CD4-positive, alpha-beta T cell treated with Interleukin-21 for 1 hour (primary cell): Measurements from ENCODE around the gene TC2N.
"Not testable (repeated sequence)": the region's sequence is repeated elsewhere in the genome, so short reads cannot be mapped to it uniquely, and the experiment has no call there.

Experiments used
- DNase-seq: peaks from one replicate; pipeline ENCODE4 v3.0.0-alpha.2; 2020

TC2N gene

DNA sequence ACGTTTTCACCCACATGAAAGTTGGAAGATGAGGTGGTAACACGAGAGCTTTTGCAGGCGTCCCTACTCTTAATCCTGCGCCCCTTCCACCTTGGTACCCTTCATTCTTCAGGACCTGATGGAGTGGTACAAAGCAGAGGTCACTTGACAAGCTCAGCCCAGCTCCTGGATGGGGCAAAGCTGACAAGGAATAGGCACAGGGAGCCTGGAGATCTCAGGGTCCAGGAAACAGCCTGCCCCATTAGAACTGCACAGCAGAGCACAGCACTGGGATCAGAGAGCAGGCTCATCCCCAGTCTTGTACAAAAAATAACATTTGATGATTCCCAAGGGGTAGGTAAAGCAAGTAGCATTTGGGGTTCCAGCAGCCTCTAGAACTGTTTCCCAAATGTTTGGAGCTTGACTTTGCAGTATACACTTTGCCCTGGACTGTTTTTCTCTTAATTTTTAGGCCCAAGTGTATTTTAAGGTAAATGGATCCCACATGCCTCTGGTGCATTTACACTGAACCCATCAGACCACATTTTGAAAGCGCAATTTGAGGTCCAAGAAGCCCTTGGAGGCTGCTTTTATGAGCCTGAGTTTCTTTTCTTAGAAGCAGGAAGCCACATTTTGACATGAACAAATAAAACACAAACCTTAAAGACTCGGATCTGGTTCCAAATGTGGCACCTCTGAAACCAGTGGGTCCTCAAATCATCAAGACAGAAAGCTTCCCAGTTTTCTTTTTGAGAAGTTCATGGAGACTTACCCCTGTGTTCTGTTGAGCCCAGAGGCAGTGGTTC is 633 bp downstream of the TC2N start:
- DNase-seq, result no peak

DNA sequence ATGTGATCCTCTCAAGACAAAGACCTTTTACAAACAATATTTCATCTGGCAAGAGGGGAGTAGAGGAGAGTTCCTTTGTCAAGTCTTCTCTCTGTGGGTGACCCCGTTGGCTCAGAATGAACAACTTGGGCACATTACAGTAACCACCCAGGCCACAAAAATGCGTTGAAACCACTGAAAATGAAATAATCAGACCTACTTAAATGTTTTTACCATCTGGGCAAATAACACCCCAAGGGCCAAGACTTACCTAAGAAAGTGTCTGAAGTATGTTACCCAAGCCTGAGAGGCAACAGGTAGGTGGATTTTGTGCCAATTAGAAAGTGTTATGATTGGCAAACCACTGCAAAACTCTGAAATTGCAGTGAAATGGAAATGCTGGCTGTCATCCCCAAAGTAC is 1.3 kb downstream of the TC2N start:
- peak; percentile 27 for DNase-seq

DNA sequence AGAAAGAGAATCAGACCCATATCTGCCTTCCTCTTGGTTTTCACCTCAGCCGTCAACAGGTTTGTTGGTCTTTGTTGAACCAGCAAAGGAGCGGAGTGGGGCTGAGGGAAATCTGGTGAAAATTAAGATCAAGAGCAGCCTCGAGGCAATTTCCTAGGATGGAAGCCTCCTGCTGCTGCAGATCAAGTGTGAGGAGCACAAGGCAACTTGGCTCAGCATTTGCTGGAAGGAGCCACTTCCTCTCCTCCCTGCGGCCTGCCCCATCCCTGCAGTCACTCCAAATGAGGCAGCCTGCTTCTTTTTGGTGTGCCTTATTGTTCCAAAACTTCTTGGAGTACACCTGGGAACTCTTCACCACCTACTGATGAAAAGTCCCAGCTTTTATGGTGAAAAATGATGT is 4.9 kb downstream of the TC2N start:
- no peak for DNase-seq

DNA sequence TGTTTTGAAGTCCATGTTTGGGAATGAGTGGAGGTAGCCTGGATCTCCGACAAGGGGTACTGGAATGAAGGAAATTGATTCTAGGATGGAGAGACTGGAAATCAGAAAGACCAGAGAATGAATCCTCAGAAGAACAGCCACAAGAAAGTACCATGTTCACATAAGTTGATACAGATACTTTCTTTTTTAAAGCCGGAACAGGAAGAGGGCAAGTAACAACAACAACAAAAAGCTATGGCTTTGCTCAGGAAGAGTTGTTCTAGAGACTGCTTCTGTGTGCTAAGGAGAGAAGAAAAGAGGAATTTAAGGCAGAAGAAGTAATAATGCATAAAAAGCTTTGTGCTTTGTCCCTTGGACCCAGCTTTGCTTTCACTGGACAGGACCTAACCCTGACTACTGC is 6.2 kb downstream of the TC2N start:
- peak; percentile 36 for DNase-seq

DNA sequence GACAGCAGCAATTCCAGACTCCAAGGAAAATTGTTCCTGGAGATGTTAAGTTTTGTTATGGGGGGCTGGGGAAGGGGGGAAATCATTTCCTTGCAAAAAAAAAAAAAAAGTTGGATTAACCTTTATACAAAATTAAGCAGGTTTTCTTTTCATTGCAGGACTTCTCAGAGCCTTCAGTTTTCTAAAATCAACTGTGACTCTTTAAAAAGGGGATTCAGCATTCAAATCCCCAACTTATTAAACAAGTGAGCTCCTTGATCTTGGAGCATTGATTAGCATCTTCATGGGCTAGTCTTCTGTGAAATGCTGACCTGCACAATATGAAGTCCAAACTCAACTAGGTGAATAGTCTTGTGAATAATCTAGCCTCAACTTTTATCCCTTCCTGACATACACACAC is 7.1 kb downstream of the TC2N start:
- no peak for DNase-seq

DNA sequence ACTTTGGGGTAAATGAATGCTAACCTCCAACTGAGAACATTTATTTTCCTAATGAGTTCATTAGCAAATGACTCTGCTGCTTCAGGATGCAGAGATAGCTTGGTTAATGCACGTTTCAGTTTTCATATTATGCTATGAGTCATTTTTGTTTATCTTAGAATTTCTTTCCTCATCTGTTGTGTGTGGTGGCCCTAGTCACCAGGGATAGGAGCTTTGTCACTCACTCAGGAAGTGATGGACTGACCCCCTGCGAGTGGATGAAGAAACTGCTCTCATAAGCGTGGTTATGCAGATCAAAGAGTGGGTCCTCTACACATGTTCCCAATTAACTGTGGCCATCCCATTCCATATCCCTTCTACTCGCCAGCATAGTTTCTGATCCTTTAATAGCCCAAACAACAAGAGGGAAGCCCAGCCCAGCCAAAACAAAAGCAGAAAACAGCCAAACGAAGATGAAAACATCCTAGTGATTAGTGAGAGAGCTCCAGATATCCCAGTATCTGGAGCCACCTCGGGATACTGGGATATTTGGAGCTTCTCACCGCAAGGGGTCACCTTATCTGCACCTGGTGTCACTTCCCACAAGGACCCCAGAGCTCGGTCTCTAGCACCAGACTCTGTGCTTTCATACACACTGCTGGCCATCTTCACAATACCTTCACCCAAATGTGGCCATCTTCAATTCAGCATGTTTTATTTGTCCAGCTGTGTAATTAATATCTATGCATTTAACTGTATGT is 8.6 kb downstream of the TC2N start:
- no peak for DNase-seq

DNA sequence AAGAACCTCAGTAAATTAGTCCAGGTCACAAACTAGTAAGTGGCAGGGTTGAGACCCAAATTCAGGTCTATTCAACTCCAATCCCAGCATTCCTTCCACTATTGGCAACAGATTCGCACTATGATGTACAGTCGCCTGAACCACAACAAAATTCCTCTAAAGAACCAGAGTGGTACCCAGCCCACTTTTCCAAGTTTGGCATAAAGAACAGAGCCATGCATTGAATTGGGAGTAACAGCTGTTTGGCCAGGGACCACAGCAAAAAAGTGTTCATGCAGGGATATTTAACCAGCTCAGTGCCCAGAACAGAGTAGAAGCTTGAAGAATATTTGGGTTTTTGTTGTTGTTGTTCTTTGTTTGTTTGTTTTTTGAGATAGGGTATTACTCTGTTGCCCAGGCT is 9.7 kb downstream of the TC2N start:
- DNase-seq, result no peak

DNA sequence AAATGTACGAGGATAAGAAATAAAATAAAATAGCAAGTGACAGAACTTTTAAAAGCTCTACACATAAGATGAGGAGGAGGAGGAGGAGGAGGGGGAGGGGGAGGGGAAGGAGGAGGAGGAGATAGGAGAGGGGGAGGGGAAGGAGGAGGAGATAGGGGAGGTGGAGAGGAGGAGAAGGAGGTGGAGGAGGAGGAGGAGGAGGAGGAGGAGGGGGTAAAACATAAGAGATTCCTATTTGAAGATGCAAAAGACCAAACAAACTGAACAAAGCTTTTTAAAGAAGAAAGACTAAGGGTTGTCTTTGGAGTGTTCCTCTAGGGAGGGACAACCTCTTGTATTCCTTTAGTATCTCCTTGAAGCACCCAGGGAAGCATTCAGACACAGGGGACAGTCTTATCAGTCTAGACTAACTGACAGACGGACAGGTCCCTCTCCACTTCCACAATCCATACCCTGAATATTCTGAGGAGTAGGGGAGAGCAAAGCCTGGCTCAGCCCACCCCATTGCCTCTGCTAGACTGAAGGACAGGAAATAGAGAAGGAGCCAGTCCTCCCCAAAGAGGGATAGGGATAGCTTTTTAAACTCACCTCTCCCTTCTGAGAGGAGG is 12.9 kb downstream of the TC2N start:
- no peak for DNase-seq

DNA sequence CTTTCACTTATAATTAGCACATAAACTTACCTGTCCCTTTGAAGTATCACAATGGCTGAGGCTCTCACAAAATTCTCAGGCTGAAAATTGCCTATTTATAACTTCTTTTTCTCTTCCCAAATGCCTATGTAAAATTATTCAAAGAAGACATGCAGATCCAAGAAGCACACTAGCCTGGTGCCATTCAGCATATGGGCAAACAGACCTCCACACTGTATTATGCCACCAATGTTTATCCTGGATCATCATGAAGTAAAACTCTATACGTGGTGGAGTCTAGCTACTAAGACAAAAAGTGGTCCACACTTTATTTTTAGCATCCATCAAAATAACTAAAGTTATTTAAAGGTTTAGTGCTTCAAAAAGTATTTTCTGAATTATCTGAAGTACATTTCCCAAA is 15.8 kb downstream of the TC2N start:
- no peak for DNase-seq

DNA sequence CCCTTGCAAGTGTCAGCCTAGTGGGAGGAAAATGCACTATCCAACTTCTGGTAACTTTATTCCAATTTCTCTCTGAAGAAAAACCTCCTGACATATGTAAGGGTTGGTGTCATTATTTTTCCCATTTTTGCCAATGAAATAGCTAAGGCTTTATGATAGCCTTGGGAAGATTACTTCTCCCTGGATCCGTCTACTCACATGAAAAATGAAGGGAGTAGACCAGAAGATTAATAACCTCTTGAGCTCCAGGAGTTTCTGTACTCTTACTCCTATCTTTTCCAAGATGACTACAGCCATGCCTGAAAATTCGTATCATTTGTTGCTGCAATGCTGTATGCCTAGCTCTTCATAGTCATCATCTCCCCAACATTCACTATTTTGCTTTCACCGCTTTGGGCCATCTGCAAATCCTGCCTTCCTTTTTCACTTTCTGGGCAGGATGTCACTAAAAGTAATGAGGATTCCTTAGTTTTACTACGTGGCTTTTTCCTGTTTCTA is 18.8 kb downstream of the TC2N start:
- no peak for DNase-seq

DNA sequence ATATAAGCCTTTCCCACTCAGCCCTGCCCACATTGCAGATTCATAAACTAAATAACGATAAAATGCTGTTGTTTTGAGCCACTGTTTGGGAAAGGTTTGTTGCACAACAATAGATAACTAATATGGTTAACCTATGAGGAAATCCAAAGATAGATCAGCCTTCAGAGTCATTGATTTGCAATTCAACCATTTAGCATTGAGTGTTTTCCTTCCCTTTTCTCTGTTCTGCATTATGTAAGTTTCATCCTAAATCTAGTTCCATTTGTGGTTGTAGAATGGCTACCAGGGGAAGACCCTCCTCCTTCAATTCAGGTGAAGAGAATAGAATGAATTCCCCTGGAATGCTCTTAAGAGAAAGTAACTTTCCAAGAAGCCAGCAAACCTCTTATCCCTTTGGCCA is 19.6 kb downstream of the TC2N start:
- DNase-seq, result no peak

DNA sequence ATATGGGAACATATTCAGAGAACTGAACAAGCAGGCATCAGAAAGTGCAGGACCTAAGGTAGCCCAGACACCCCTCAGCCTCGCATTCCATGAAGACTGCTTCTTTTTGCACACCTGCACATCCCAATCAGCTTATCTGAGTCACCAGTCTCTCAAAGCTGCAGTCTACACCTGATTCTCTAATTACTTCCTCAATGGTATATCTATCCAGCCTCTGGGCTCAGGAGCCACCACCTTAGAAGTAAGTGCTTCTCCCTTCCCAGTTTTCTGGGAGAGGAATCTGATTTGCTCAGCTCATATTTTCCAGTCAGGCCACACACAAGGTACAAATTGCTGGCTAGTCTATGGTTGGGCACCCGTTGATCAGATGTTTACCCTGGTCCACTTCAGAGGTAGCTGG is 21.7 kb downstream of the TC2N start:
- no peak for DNase-seq

DNA sequence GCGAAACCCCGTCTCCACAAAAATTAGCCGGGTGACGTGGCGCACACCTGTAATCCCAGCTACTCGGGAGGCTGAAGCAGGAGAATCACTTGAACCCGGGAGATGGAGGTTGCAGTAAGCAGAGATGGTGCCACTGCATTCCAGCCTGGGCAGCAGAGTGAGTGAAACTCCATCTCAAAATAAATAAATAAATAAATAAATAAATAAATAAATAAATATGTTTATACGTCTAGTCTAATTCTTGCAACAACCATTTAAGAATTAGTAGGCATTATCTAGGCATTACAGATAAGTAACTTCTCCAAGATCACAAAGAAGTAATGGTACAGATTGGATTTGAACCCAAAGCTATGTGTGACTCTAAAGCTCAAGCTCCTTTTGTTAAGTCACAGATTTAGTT is 22.3 kb downstream of the TC2N start:
- not testable (repeated sequence) for DNase-seq

DNA sequence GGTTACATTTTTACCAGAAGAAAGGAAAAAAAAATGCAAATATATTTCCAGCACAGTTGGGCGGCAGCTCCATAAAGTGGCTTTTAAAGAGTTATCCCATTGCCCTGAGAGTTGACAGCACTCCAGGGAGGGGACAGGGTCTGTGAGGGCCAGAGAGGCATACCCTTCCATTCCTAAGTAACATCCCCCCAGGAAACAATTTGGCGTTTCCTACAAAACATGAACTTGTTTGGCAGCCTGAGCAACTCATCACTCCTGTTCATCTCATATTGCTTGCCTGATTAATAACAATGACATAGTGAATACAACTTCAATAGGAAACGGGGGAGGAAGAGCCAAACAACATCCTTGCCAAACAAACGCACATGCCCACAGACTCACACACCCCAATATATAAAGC is 23.3 kb downstream of the TC2N start:
- DNase-seq, result no peak

DNA sequence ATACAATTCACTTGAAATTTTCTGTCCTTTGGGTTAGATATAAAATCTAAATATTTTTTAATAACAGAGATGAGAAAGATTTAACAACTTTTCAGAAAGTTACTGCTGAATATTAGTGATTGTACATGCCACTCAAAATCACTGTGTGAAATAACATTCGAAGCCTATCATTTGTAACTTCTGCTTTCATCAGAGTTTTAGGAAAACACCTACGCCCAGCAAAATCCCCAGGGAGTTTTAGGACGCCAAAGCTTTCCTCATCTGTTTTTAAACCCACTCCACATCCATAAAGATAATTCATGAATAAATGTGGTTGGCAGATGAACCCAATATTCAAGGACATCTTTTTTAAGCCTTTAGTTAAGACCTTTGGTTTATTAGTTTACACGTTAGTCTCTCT is 23.9 kb downstream of the TC2N start:
- DNase-seq, result no peak

DNA sequence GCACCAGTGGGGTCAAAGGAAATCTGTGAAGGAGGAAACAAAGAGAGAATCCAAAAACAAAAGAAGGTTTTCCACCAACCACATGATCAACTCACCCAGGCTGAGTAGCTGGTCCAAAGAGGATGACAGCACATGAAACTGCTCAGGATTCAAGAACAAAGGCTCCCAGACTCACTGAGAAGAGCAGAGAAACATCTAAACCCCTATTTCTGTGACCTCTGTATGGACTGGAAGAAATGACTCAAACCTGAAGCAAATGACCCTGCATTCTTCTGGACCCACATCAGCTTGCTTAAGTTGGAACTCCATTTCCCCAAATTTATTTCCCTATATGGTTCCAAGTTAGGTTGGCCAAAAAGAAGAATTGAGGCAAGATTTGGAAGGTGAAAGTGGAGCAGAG is 26.3 kb downstream of the TC2N start:
- no peak for DNase-seq

DNA sequence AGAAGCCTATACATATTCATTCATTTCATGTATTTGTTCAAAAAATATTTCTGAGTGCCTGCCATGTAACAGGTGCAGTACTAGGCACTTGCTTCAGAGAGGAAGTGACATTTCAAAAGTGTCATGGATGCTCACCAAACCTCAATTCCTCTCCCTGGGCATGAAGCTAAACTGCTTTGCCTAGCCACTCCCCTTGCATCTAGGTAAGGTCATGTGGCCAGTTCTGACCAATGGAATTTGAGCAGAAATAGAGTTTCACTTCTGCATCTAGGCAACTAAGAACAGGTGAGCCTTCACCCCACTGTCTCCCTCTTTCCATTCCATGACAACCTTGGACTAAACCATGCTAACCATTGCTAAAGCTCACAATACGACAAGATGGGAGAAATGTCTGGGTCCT is 27.6 kb downstream of the TC2N start:
- peak; percentile 31 for DNase-seq

DNA sequence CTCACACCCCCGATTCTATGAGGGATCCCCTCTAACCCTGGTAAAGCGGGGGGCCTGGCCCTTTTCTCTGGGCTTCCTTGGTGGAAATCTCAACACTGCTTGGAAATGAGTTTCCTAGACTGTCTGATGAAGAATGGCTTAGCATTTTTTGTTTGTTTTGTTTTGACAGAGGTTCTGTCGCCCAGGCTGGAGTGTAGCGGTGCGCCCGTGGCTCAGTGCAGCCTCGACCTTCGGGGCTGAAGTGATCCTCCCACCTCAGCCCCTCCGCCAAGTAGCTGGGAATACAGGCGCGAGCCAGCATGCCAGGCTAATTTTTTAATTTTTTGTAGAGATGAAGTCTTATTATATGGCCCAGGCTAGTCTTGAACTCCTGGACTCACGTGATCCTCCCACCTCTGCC is 30.3 kb downstream of the TC2N start:
- no peak for DNase-seq

DNA sequence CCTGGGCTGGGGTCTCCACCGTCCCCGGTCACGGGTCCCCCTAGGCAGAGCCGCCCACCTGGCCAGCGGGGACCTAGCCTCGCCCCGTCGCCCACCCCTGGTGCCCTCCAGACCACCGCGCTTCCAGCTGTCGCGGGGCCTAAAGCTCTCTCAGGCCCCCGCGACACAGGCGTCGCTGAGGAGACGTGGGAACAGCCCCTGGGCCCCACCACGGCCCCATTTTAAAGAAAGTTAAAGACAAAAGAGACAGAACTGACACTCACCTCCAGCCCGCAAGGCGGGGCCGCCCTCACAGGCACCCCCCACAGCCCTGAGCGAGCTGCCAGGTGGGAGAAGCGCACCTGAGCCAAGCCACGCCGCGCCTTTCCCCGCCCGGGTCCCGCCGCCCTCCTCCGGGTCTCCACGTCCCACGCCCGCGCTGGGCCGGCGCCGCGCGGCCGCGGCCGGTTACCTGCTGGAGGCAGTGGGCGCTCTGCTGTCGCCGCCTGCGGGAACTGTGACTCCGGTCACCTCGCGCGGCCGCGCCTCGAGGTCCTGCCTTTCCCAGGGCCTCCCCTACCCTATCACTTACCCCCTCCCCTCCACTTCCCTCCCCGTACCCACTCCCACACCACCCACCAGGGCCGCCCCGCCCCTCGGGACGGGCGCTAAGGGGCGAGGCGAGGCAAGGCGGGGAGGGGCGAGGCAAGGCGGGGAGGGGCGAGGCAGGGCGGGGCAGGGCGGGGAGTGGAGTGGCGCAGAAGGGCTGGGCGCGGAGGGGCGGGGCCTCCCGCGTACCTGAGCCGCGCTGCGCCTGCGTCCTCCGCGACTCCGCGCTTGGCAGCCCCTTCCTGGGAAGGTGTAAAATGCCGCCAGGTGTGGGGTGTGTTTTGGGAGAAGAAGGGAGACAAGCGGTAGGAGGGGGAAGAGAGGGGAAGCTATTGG is 31.2 kb downstream of the TC2N start:
- DNase-seq, result peak; percentile 85

DNA sequence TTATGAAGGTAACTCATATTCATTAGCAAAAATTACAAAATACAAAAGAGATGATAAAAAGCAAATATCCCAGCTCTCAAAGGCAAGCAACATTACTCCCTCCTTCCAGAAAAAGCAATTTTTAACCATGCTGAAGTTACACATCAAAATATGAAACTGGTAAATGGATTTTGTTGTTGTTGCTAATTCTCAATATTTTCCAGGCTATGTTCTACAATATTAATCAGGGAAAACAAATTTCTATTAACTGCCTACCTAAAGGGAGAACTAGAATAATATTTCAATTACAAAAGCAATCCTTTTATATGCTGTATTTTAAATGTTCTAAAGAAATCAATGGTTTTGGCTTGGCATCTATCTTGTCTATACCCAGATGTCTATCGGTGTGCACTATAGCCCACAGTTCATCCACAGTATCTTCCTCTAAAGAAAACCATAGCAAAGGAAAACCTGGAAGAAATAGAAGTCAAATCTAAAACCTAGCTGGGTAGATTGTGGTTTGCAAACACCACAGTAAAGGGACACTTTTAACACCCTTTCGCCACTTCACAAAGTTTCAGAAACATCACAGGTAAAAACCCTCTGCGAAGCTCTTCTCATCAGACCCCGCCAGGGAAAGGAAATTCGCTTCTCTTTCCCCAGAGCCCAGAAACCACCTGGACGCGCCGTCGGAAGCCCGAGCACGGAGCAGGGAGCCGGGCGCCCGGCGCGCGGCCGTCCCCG is 32.0 kb downstream of the TC2N start:
- DNase-seq, result peak; percentile 41

DNA sequence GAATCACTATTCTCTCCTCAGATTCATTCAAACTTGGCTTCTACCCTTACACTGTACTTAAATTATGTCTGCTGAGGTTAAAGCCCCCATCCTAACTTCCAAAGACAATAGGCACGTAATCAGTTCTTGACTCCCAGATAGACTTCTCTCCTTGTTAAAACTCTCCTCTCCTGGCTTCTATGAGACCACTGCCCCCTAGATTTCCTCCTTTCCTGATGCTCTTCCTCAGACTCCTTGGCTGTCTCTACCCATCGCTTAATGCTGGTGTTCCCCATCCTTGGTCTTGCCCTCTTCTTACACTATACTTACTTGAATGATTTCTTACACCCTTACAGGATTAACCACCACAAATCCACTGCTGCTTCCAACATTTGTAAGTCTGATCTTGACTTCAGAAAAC is 32.8 kb downstream of the TC2N start:
- no peak for DNase-seq

DNA sequence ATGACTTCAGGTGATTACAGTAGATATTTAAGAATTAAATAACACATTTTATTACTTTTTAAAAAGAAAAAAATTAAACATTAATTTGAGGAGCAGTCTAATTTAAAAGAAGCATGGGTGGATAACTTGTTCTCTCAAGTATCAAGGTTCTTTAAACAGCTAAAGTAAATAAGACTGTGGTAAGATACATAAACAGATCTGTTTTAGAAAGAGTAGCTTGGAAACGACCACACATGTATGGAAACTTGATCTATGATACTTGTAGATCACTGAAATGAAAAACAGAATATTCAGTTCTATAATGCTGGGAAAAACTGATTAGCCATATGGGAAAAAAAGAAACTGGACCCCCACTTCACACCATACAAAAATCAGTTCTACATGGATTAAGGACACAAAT is 36.0 kb downstream of the TC2N start:
- no peak for DNase-seq
